Neural crest cell (in vitro differentiated cells): Measurements from ENCODE around the gene VMO1. TPM values are rescaled to one million over a fixed set of nuclear protein-coding genes. Genes with fewer than 3 reads are reported as not detected.

ENCODE experiments used
- DNase-seq: peaks from one replicate; pipeline ENCODE4 v3.0.0; 2021; ENCODE audit warnings: low read depth, mixed read lengths, low spot score
- H3K27ac Mint-ChIP-seq: one replicate; pipeline ENCODE4 v1.8.0; 2021; ENCODE audit warnings: mild to moderate bottlenecking, mixed read lengths; ENCODE audit not compliant: unreplicated experiment
- H3K27me3 Mint-ChIP-seq: 2 replicates; pipeline ENCODE4 v1.8.0; 2021; ENCODE audit warnings: low read depth, mild to moderate bottlenecking, mixed read lengths
- H3K36me3 Mint-ChIP-seq: 2 replicates; pipeline ENCODE4 v1.8.0; 2021; ENCODE audit warnings: low read depth, mild to moderate bottlenecking, mixed read lengths
- H3K4me1 Mint-ChIP-seq: 2 replicates; pipeline ENCODE4 v1.8.0; 2021; ENCODE audit warnings: mixed read lengths
- H3K4me3 Mint-ChIP-seq: one replicate; pipeline ENCODE4 v1.8.0; 2021; ENCODE audit warnings: mild to moderate bottlenecking, mixed read lengths
- H3K9me3 Mint-ChIP-seq: 2 replicates; pipeline ENCODE4 v1.8.0; 2021; ENCODE audit warnings: mixed read lengths
- CTCF ChIP-seq: fragments of 200-600 bp; sonication (generic); conservative IDR thresholded peaks from 2 replicates; pipeline ENCODE4 v1.5.0; 2021; ENCODE audit warnings: antibody characterized with exemption, mild to moderate bottlenecking
- total RNA-seq: library from RNA; stranded (reverse); gene quantifications from 2 replicates; pipeline ENCODE4 v1.2.1, GENCODE V29; 2021

Gene VMO1
- total RNA-seq, 1 donor from 2014 or later, result 1.0 TPM

- peak overlapping the region; percentile 4 for H3K27ac Mint-ChIP-seq
- peak overlapping the region; percentile 51 for H3K4me3 Mint-ChIP-seq
- H3K27me3 Mint-ChIP-seq, result peaks cover 94% of the 10 kb centered on the region
- no peak for TF ChIP-seq CTCF
- H3K4me1 Mint-ChIP-seq, result peaks cover 9% of the 10 kb centered on the region
- H3K36me3 Mint-ChIP-seq, result no peaks in the 10 kb centered on the region
- H3K9me3 Mint-ChIP-seq, result no peaks in the 10 kb centered on the region
- peak; percentile 12 for DNase-seq
Measured at GRCh38 chr17:4744999-4745969, 40.9 kb downstream of the VMO1 start.

GRCh38 chr17:4743898-4744297, 42.3 kb downstream of the VMO1 start:
- Mint-ChIP-seq H3K27ac (no peak overlapping the region), H3K4me1 (peaks cover 13% of the 10 kb centered on the region), H3K9me3 (no peaks in the 10 kb centered on the region), H3K27me3 (peaks cover 92% of the 10 kb centered on the region), H3K36me3 (no peaks in the 10 kb centered on the region), H3K4me3 (no peak overlapping the region)
- DNase-seq, result no peak
- TF ChIP-seq CTCF, result no peak

GRCh38 chr17:4743216-4743615, 42.9 kb downstream of the VMO1 start:
- Mint-ChIP-seq H3K27ac (no peak overlapping the region), H3K27me3 (peaks cover 92% of the 10 kb centered on the region), H3K4me1 (peaks cover 18% of the 10 kb centered on the region), H3K4me3 (no peak overlapping the region), H3K9me3 (no peaks in the 10 kb centered on the region), H3K36me3 (no peaks in the 10 kb centered on the region)
- TF ChIP-seq CTCF, result no peak
- no peak for DNase-seq

GRCh38 chr17:4742629-4743028, 43.5 kb downstream of the VMO1 start:
- peaks cover 92% of the 10 kb centered on the region for H3K27me3 Mint-ChIP-seq
- DNase-seq, result no peak
- H3K4me3 Mint-ChIP-seq, result no peak overlapping the region

GRCh38 chr17:4742133-4742532, 44.0 kb downstream of the VMO1 start:
- Mint-ChIP-seq H3K27me3 (peaks cover 92% of the 10 kb centered on the region), H3K4me3 (no peak overlapping the region), H3K4me1 (peaks cover 21% of the 10 kb centered on the region), H3K36me3 (no peaks in the 10 kb centered on the region), H3K9me3 (no peaks in the 10 kb centered on the region), H3K27ac (no peak overlapping the region)
- no peak for TF ChIP-seq CTCF
- no peak for DNase-seq

More at GRCh38 chr17:4742629-4743028, 43.5 kb downstream of the VMO1 start:
- H3K4me1 Mint-ChIP-seq, result peaks cover 21% of the 10 kb centered on the region
- no peak overlapping the region for H3K27ac Mint-ChIP-seq
- TF ChIP-seq CTCF, result no peak
- H3K9me3 Mint-ChIP-seq, result no peaks in the 10 kb centered on the region
- H3K36me3 Mint-ChIP-seq, result no peaks in the 10 kb centered on the region
